ENCODE measurements around the gene PPP1R15B.
"Not testable (repeated sequence)": the region's sequence is repeated elsewhere in the genome, so short reads cannot be mapped to it uniquely, and the experiment has no call there.

PPP1R15B gene

DNA sequence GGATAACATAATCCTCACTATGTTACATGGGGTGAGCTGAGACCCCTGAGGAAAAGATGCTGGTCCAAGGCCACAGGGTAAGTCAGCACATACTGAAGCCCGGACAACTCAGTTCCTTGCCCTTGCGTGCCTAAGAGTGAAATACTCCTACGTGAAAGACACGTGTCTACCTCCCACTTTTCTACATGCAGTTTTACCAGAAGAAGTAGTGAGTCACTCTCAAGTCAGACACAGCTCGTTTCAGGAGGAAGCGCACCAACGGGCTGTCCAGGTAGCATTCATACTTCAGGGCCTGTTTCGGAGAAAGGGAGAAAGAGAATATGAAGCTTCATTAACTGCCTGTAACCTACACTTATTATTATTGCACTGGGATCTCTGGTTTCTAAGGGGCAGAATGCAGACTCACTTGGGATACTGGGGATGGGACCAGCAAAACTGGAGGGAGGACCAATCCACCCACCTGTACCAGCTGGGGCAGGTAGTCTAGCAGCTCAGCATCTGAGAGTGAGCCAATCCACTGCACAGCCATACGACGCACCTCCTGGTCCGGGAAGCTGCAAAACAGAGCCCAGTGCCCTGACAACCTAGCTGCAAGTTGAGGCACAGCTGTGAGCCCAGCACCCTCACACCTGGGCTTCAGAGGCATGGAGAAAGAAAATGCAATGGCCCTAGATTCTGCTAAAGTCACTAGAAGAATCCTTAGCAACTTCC, 32.4 kb upstream of the PPP1R15B start:
- DNase-seq (ENCODE audit: low read depth): no peak

DNA sequence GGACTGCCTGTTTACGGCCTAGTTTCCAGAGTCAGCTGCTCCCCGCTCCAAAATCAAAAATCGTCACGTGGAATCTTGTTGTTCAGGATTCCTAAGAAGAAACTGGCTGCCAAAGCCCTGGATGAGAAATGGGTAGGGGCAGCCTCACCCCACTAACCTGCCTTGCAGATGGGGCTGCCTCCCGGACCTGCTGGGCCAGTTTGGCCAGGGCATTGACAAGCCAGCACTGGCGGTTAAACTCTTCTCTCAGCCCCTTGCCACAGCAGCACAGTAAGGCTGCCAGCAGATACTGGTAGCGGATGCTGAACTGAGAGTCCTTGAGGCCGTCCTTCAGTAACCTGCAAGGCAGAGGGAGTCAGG, 31.6 kb upstream of the PPP1R15B start:
- DNase-seq (ENCODE audit: low read depth): no peak

DNA sequence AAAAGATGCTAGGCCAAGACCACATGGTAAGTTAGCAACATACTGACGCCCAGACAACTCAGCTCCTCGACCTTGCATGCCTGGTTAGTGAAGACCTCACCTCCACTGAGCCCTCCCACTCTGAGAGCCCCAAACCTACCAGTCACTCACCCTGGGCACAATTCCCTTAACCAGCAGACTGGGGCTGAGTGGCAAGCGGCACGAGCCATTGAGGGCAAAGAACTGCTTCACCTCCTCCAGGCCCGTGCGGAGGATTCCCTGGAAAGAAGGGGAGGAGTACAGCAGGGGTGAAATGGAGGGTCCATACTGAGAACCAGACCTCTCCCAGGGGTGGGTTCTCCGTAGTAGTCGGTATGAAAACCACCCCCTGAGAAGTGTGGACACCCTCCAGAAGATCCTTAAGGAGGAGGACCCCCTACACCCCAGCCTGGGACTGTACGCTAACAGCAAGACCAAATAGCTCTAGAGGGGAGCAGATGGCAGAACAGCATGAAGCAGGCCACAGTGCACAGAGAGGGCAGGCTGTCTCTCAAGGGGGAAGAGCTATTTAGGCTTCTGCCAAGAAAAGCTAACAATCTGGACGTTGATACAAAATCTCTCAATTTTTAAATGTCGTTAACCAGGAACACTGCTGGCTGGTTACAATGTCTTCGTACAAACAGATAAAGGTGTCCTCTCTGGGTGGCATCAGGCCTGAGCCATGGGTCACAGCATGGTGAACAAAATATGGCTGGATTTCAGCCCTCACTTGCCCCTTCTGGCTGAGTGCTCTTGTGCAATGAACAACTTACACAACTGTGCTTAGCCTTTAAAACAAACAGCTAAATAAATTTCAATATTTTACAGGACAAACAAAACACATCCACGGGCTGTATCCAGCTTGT, 31.0 kb upstream of the PPP1R15B start:
- no peak for DNase-seq (ENCODE audit: low read depth)

DNA sequence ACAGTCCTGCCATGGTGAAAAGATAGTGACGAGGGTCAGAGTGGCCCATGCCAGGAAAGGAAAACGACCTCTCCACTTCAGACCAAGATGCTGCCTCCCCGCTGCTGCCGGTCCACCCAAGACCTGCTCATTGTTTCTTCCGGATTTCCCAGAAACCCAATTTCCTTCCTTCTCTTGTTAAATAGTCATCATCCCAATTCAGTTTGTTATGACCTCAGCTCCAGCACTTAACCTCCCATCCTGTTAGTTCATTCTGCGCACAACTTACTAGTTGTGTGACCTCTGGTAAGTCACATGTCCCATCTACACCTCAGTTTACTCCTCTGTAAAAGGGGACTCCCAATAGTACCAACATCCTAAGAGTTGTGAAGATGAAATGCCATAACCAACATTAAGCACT, 29.9 kb upstream of the PPP1R15B start:
- no peak for DNase-seq (ENCODE audit: low read depth)

DNA sequence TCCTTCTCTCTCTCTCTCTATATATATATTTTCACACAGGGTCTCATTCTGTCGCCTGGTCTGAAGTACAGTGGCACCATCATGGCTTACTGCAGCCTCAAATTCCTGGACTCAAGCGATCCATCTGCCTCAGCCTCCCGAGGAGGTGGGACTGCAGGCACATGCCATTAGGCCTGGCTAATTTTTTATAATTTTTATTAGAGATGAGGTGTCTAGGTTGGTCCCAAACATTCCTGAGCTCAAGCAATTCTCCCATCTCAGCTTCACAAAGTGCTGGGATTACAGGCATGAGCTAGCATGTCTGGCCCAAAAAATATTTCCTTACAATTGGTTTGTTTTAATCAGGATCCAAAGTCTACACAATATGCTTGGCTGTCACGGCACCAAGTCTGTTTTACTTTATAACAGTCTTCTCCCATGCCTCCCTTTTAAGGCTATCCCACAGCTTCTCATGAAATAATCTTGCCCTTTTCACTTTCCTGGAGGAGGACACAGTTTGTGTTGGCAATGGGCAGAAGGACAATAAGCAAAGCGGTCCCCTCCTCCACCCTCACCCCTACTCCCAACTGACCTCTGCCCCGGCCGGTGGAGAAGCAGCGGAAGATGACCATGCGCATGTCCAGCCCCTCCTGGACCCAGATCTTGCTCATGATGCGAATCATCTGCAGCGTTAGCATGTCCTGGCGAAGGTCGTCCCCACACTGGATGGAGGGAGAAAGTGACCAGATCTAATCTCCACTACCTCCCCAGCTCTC, 28.2 kb upstream of the PPP1R15B start:
- DNase-seq (ENCODE audit: low read depth): no peak

DNA sequence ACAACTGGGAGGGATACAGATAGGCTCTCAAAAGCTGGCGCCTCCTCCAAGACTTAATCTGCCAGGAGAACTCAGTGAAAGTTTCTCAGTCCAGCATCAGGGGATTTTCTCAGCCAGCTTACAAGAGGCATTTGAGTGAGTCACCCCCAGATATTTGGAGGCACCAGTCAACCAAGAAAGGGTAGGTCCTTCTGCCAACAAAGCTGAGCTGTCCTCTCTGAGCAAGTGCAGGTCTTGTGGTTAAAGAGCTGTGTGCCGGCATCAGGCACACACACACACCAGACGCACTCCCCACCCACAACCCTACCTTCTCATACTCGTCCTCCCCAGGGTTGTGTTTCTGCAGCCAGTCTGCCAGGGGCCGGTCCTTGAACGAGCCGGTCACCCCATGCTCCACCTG, 27.0 kb upstream of the PPP1R15B start:
- DNase-seq (ENCODE audit: low read depth): no peak

DNA sequence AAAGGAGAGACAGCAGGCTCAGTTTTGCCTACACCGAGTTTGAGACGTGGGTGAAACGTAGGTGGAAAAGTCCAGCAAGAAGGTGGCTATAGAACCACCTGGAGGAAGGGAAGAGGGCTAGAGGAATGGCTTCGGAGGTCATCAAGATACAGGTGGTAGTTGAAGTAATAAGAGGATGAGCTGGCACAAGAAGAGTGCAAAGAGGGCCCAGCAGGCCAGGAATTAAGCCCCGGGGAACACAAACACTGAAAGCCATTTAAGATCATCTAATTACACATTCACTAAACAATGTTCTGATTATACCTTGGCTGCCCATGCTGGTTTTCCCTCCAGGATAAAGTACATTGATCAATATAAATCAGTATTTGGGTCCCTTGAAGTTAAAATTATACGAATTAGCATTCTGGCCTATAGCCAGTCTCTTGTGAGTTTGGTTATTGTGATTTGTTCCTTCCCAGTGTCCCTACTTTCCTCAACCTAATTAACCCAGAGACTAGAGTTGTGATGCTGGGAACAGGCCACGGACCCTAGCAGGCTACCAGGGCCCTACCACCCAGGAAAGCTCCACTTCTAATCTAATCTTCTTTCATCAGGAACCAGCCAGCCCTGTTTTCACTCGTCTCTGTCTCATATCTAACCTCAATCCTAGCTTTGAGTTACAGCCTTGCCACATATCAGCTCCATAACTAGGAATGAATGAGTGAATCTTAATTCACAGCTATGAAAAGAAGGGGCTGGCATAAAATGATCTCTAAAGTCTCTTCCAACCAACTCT, 26.4 kb upstream of the PPP1R15B start:
- DNase-seq (ENCODE audit: low read depth): no peak

DNA sequence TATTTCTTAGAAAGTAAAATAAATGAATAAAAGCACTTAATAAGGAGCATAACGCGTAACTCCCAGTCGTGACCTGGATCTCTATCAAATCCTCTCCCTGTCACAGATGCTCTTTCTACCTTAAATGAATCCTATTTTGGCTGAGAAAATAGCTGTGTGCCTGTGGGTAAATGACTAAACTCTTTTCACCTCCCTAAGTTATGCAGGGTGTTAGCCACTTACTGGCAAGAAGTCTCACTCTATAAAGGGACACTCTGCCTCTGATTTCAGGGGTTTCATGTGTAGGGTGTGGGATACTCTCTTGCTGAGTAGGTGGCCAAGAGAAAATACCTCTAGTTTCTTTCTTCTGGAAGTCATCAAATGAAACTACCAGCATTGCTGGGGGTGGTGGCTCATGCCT, 24.3 kb upstream of the PPP1R15B start:
- no peak for DNase-seq (ENCODE audit: low read depth)

DNA sequence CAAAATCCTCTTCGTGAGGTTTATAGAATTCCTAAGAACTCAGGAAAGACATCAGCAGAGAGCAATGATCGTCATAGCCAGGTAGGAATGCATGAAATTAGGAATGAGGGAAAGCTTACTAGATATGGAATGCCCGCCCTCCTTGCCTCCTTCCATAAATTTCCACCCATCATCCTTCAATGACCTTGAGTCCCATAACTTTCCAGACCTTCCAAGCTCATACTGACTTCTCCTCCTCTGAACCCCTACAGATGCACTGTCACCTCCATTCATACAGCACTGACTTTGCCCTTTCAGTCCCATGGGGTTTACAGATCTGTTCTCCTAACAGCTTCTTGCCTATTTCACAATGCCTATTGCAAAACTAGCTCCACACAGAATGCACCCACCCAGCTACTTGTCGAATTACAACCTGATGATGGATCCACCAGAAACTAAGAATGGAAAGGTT, 23.8 kb upstream of the PPP1R15B start:
- no peak for DNase-seq (ENCODE audit: low read depth)

DNA sequence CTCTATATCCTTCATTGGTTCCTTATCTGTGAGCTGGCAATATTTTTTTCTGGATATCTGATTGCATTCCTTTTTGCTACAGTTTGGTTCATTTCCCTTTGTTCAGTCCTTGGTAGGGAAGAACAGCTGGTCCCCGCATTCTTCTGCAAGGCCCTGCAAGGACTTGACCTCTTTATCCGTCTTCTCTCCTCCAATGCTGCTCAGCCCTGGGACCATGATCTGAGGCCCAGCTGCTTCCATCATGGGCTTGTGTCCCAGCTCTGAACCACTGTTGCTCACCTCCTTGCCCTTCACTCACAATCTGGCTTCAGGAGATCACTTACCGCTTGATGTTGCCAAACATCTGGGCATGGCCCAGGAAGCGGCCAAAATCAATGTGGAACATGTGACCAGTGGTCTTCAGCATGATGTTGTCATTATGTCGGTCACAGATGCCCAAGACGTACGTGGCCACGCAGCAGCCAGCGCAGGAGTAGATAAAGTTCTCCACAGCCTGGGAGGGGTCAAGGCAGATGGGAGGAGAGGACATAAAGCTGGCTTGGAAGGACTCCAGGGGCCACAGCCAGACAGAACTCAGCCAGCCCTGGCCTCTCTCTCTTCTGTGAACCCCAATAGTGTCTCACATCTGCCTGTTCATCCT, 22.6 kb upstream of the PPP1R15B start:
- DNase-seq (ENCODE audit: low read depth): no peak

DNA sequence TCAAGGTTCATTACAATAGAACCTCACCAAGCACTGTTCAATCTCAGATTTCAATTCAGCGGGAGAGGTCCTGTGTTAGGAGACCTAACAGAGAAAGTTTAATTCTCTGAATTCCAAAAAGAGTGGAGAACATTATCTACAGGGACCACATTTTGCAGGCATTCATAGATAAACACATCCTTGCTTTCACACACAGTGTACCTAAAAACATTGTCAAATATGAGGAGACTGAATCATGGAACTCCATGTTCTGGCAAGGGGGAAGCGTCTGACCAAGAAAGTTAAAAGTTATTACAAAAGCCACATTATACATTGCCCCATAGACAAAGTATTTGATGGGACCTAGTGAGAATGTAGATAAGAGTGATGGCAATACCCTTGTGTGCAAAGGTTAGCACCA, 21.1 kb upstream of the PPP1R15B start:
- DNase-seq (ENCODE audit: low read depth): no peak

DNA sequence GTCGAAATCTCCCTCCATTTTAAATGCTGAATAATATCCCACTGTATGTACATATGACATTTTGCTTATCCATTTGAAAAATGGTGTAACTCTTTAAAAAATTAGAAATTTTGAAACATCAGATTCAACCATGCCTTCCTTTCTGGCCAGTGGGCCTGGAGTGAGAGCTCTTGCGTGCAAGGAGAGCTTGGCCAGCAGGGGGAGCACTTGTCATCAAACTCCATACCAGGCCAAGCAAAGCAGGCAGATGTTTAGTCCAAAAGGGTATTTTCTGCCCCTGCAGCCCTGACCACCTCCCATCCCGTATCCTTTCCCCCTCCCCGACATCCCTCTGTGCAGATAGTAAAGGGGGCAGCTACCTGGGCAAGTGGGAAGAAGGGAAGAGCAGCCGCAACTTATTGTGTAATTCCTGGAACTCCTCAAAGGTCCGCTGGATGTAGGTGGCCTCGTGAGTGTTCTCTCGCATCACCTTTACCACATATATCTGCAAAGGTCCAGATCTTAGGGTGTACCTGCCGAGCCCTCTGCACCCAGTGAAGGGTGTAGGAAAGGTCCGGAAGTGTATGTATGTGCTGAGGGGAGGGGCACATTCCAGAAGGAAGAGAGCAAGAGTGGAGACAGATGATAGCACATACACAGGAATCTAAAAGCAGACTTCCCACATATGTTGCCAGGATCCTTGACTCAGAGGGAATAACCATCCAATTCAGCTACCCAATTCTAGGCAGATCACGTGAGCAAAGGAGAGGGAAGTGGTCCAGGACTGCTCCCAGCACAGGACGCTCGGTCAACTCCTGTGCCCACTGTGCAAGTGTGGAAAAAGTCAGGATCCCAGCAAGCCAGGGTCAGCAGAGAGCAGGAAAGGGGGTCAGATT, 19.9 kb upstream of the PPP1R15B start:
- DNase-seq (ENCODE audit: low read depth): peak; percentile 70

DNA sequence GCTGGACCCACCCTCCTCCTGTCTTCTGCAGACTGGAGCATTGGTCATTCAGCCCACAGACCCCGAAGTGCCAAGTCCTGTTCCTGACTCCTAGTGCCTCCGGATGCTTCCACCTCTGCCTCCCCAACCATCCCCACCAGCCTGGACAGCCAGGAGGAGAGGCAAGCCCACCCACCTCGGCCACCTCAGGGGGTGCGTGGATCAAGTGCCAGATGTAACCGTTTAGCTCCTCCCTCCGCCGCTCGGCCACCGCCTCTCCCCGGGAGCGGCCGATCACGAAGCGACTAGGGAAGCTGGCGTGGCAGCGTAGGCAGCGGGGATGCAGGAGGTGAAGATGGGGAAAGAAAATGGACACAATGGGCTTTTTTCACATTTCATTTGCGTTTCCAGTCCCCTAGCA, 18.1 kb upstream of the PPP1R15B start:
- no peak for DNase-seq (ENCODE audit: low read depth)

DNA sequence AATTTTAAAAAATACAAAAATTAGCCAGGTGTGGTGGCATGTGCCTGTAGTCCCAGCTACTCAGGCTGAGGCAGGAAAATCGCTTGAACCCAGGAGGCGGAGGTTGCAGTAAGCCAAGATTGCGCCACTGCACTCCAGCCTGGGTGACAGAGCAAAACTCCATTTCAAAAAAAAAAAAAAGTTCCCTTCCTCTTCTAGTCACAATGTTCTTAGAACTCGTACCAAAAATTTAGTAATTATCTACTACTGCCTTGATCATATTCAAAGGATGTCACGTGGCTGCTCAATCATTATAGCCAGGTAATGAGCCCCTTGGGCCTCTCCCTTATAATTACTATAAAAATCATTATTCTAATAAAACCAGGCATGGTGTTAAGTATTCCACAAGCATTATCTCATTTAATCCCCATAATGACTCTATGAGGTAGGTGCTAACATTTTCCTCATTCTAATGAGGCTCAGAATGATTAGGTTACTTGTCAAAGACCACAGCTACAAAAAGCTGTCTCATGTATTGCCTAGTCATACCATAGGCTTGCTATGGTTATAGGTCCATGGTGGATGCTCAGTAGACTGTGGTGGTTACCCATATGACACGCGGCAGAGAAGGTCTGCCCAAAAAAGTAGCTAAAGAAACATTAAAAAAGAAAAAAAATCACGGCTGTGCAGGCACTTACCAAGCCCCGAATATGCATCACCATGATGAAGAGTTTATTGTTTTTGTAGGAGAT, 15.5 kb upstream of the PPP1R15B start:
- no peak for DNase-seq (ENCODE audit: low read depth)

DNA sequence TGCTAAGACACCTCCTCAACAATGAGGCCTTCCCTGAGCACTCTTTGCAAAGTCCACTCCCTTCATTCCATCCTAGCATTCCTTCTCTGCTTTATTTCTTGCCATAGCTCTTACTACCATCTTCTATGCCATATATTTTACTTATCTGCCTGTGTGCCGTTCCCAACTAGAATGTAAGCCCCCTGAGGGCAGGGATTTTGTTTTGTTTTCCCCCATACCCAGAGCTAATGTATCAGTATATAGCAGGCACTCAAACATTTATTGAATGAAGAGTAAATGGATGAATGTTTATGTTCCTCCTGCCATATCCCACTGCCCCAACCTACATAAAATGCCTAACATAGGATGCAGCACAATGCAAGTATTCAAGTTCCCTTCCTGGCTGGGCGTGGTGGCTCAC, 14.9 kb upstream of the PPP1R15B start:
- no peak for DNase-seq (ENCODE audit: low read depth)

DNA sequence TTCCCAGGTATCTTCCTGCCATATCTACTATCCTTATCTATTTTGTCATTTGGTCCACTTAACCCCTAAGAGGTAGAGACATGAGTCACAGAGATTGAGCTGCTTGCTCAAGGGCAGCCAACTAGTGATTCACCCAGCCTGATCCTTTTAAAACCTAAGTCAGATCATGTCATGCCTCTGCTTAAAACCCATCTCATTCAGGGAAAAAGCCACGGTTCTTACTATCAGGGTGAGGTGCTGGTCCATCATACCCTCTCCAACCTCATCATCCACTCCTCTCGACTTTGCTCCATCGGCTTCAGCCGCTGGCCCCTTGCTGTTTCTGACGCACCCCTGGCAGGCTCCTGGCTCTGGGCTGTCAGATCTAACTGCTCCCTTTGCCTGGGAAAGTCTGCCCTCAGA, 14.4 kb upstream of the PPP1R15B start:
- DNase-seq (ENCODE audit: low read depth): no peak

DNA sequence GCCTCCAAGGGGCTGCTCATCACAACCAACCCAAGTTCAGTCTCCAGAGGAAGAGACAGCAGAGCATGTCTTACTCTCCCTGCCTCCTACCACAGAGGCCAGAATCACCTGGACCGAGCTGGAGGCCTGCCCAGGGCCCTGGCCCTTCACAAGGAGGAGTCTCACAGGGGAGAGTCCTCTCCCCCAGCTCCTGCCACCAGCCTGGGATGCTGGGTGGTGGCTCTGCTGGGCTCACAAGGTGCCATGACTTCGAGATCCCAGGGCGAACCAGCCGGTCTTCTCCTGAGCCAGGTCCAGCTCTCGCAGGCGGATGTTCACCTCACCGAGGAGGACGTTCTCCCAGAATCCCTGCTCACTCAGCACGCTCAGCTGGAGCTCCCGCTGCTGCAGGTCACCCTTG, 13.0 kb upstream of the PPP1R15B start:
- DNase-seq (ENCODE audit: low read depth): no peak

DNA sequence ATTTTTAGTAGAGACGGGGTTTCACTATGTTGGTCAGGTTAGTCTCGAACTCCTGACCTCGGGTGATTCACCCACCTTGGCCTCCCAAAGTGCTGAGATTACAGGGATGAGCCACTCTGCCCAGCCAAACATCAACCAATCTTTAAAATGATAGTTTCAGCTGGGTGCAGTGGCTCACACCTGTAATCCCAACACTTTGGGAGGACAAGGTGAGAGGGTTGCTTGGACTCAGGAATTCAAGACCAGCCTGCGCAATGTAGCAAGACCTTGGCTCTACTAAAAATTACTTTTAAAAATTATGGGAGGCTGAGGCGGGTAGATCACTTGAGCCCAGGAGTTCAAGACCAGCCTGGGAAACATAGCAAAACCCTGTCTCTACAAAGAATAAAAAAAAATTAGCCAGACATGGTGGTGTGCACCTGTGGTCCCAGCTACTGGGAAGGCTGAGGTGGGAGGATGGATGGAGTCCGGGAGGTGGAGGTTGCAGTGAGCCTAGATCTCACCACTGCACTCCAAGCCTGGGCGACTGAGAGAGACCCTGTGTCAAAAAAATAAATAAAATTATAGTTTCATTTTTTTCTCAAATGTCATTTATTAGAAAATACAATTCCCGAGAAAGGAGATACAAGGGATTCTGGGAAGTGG, 10.6 kb upstream of the PPP1R15B start:
- not testable (repeated sequence) for DNase-seq (ENCODE audit: low read depth)

DNA sequence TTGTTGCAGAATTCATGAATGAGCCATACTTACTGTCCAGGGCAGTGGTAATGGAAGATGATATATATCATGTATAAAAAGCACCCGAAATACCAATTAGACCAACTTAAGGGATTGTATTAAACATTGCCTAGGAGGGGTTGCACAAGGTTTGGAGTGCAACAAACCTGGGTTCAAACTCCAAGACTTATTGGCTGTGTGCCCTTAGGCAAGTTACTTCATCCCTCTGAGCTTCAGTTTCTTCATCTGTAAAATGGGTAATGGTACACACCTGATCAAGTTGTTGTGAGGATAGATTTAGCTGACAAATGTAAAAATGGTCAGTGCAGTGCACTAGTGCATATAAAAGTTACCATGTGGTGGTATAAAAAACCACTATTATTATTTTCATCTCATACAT, 9.8 kb upstream of the PPP1R15B start:
- no peak for DNase-seq (ENCODE audit: low read depth)

All from stimulated activated CD8-positive, alpha-beta memory T cell treated with anti-CD3 and anti-CD28 coated beads, Interleukin-4, amount 100 ng/mL, for 24 hours (primary cell).